GM19351 (cell line): ENCODE results near the gene CKAP5.
"Not testable (repeated sequence)": the region's sequence is repeated elsewhere in the genome, so short reads cannot be mapped to it uniquely, and the experiment has no call there.

ENCODE experiments used
- ATAC-seq: cut with Tn5 transposase; IDR thresholded peaks from one replicate; pipeline ENCODE4 v1.9.1; 2021; ENCODE audit warnings: mild to moderate bottlenecking, moderate library complexity; ENCODE audit not compliant: unreplicated experiment

The CKAP5 gene

GRCh38 chr11:46729110-46730027, 116.7 kb downstream of the CKAP5 start:
- ATAC-seq, result no peak

- no peak for ATAC-seq
Measured at GRCh38 chr11:46728659-46729040, 117.4 kb downstream of the CKAP5 start.

GRCh38 chr11:46727952-46728658, 118.0 kb downstream of the CKAP5 start:
- ATAC-seq, result no peak

- no peak for ATAC-seq
Measured at GRCh38 chr11:46726206-46726862, 119.7 kb downstream of the CKAP5 start.

- no peak for ATAC-seq
Measured at GRCh38 chr11:46725338-46726205, 120.5 kb downstream of the CKAP5 start.

GRCh38 chr11:46724088-46724487, 122.0 kb downstream of the CKAP5 start:
- ATAC-seq, result no peak

- ATAC-seq, result no peak
Measured at GRCh38 chr11:46723359-46723680, 122.8 kb downstream of the CKAP5 start.

- no peak for ATAC-seq
Measured at GRCh38 chr11:46722566-46723358, 123.3 kb downstream of the CKAP5 start.

- no peak for ATAC-seq
Measured at GRCh38 chr11:46721286-46721685, 124.8 kb downstream of the CKAP5 start.

- ATAC-seq, result no peak
Measured at GRCh38 chr11:46719543-46720218, 126.4 kb downstream of the CKAP5 start.

GRCh38 chr11:46719048-46719542, 127.0 kb downstream of the CKAP5 start, which contains the start of gene F2:
F2 (plus strand) TSS chr11:46719213; CDS start chr11:46719236, 23 bp downstream.
- no peak for ATAC-seq

- no peak for ATAC-seq
Measured at GRCh38 chr11:46718155-46719019, 127.7 kb downstream of the CKAP5 start.

- not testable (repeated sequence) for ATAC-seq
Measured at GRCh38 chr11:46717825-46718154, 128.3 kb downstream of the CKAP5 start.

GRCh38 chr11:46712874-46713576, 133.1 kb downstream of the CKAP5 start:
- no peak for ATAC-seq

GRCh38 chr11:46711303-46711702, 134.8 kb downstream of the CKAP5 start:
- ATAC-seq, result no peak

GRCh38 chr11:46710821-46711269, 135.2 kb downstream of the CKAP5 start:
- no peak for ATAC-seq

GRCh38 chr11:46709351-46709750, 136.7 kb downstream of the CKAP5 start:
- ATAC-seq, result not testable (repeated sequence)

GRCh38 chr11:46706886-46707285, 139.2 kb downstream of the CKAP5 start:
- ATAC-seq, result no peak
